Measurements from ENCODE around the gene CEBPG.

The CEBPG gene

GRCh38 chr19:33410915-33411401, 37.4 kb downstream of the CEBPG start:
- no peak for DNase-seq (ENCODE audit: low spot score)
- no peak for TF ChIP-seq CTCF (IDR thresholded peaks at IDR 0.05; ENCODE audit: extremely low read depth, missing control alignments)

GRCh38 chr19:33411621-33412180, 38.2 kb downstream of the CEBPG start:
- DNase-seq (ENCODE audit: low spot score): no peak
- TF ChIP-seq CTCF (IDR thresholded peaks at IDR 0.05; ENCODE audit: extremely low read depth, missing control alignments): no peak

- no peak for DNase-seq (ENCODE audit: low spot score)
- TF ChIP-seq CTCF (IDR thresholded peaks at IDR 0.05; ENCODE audit: extremely low read depth, missing control alignments): no peak
Measured at GRCh38 chr19:33412601-33413425, 39.3 kb downstream of the CEBPG start.

- no peak for DNase-seq (ENCODE audit: low spot score)
- no peak for TF ChIP-seq CTCF (IDR thresholded peaks at IDR 0.05; ENCODE audit: extremely low read depth, missing control alignments)
Measured at GRCh38 chr19:33413426-33413725, 39.9 kb downstream of the CEBPG start.

GRCh38 chr19:33413868-33414666, 40.6 kb downstream of the CEBPG start:
- TF ChIP-seq CTCF (IDR thresholded peaks at IDR 0.05; ENCODE audit: extremely low read depth, missing control alignments): no peak
- no peak for DNase-seq (ENCODE audit: low spot score)

- TF ChIP-seq CTCF (IDR thresholded peaks at IDR 0.05; ENCODE audit: extremely low read depth, missing control alignments): no peak
- DNase-seq (ENCODE audit: low spot score): no peak
Measured at GRCh38 chr19:33414667-33415605, 41.4 kb downstream of the CEBPG start.

Measured in GM20000 (cell line).